NCI-H1694 (cell line): ENCODE data around the gene TPGS2.
A peak's percentile ranks its signal among the peaks of the same experiment; 100 is the strongest.
"Not testable (repeated sequence)": the region's sequence is repeated elsewhere in the genome, so short reads cannot be mapped to it uniquely, and the experiment has no call there.

Experiments
- DNase-seq: peaks from one replicate; lab custom pipeline; 2025; lab: John Stamatoyannopoulos, UW

Gene TPGS2

GRCh38 chr18:36821681-36822080 is 7.1 kb downstream of the TPGS2 start:
- no peak for DNase-seq

DNA sequence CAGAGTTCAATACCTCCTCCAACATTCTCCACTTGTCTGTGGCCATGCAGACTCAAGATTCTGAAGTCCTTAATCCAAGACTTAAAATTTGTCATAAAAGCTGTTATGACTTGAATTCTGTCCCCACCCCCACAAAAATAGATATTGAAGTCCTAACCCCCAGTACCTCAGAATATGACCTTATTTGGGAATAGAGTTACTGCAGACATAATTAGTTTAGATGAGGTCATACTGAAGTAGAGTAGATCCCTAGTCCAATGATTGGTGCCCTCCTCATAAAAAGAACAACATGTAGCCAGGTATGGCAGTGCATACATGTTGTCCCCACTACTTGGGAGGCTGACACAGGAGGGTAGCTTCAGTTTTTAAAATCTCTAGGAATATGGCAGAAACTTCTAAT is 9.2 kb downstream of the TPGS2 start:
- DNase-seq: no peak

DNA sequence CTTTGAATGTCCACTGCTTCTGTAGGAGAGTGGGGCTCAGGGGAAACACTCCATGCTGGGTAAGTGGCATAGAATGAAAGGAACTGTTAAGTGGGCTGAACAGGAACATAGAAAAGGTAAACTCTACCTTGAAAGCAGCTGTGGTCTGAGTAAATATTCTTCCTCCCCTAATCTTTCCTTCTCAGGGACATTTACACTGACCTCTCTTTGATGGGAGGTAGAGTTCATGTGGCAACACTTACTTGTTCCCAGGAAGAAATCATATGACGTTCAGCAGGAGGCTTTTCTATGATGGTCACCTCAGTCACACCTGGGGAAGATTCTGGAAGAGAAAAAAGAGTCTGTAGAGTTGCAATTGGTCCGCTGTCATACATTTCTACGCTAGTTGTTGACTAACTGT is 10.2 kb downstream of the TPGS2 start:
- DNase-seq: no peak

DNA sequence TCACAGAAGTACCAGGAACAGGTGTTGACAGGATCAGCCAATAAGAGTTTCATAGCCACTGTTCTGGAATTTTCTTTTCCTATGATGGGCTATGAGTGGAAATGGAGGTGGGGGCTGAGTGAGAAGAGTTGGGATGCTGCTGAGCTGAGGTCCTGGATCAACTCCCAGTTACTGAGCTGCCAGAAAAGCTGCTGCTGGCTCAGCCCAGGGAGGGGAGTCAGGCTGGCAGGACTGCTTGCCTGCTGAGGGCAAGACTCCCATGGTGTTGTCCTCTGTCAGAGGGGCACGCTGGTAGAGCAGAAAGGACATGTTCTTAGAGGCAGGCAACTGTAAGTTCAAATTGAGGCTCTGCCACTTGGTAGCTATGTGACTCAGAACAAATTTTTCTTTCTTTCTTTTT is 11.8 kb downstream of the TPGS2 start:
- DNase-seq: no peak

DNA sequence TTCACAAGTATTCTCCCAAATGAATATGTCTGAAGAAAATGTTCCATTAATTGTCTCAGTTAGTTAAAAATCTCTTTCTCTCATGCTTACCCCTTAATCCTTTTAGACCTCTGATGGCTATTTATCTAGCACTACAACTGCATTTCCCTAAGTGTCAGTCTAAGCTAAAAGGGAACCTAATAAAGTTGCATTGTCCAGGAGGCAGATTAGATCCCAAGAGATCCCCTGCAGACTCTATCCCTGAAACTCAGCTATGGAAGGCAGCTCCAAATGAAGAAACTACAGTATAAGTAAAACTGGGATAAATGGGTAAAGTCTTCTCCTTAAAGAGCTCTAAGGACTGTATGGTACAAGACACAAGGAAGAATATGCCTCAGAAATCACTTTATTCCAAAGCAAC is 12.7 kb downstream of the TPGS2 start:
- DNase-seq: not testable (repeated sequence)

- no peak for DNase-seq
Measured at GRCh38 chr18:36814994-36815393, 13.8 kb downstream of the TPGS2 start.

- DNase-seq: no peak
Measured at GRCh38 chr18:36813824-36814223, 15.0 kb downstream of the TPGS2 start.

- DNase-seq: no peak
Measured at GRCh38 chr18:36813101-36813775, 15.6 kb downstream of the TPGS2 start.

- DNase-seq: no peak
Measured at GRCh38 chr18:36812678-36813077, 16.1 kb downstream of the TPGS2 start.

- no peak for DNase-seq
Measured at GRCh38 chr18:36811955-36812354, 16.8 kb downstream of the TPGS2 start.

DNA sequence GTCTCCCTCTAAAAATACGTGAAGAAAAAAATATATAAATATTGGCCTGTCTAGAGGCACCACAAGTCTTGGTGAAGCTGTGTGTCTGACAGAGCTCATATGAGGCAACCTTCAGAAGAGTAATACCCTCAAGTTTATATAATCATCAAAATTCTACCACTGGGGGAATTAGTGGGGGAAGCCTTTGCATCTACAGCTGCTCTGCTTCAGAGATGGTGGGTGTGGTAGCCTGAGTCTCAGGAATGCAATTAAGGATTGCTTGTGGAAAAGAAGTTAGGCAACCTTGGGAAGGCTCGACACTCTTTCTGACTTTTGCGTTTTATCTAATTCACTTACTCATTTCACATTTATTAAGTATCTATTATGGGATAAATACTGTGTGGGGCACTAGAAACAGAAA is 17.4 kb downstream of the TPGS2 start:
- DNase-seq: no peak

GRCh38 chr18:36809590-36810381 is 19.0 kb downstream of the TPGS2 start:
- peak; percentile 54 for DNase-seq

- no peak for DNase-seq
Measured at GRCh38 chr18:36808681-36809080, 20.1 kb downstream of the TPGS2 start.

DNA sequence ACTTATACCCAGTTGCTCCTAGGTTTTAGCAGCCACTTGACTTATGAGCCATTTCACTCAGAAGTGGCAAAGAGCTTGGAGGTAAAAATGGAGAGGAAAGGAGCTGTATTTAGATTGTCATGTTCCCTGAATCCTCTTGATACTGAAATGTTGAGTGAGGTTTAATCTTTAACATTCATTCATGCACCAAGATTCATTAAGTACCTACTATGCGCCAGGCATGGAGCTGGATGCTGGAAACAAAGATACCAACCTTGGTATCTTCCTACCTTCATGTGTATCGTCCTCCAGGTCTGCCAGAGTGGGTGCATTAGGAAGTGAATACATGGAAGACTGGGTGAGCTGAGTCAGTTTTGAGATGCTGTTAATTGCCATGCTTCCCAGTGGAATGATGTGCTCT is 23.7 kb downstream of the TPGS2 start:
- DNase-seq: no peak

GRCh38 chr18:36798738-36799473 is 29.9 kb downstream of the TPGS2 start:
- no peak for DNase-seq

DNA sequence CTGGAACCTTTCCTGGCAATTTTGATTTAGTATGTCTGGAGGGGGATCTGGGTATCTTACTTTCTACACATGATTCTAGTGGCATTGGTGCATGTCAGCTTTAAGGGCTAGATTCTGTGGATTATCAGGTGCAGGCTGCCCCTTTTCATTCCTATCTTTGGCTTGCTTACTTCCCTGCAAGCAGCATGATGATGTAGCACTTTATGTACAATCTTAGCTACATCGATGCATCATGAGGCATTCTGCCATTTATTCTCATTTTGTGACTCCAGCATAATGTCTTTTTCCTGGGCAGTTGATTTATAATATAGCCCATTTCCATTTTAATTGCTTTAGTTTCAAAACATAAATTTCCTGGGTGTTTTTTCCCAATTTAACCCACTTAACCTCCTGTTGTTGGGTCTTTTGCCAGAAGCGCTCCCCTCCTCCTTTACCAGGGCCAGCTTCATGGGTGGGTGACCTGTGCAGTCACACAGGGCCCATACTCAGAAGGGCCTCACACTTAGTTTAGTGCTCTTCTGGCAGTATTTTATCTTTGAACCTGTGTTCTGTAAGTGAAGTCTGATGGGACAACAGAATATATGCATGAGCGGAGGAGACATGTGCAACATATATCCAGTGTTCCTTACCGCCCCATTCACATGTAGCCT is 36.0 kb downstream of the TPGS2 start:
- DNase-seq: no peak

GRCh38 chr18:36786686-36787085 is 42.1 kb downstream of the TPGS2 start:
- DNase-seq: no peak

GRCh38 chr18:36783792-36784191 is 45.0 kb downstream of the TPGS2 start:
- no peak for DNase-seq

DNA sequence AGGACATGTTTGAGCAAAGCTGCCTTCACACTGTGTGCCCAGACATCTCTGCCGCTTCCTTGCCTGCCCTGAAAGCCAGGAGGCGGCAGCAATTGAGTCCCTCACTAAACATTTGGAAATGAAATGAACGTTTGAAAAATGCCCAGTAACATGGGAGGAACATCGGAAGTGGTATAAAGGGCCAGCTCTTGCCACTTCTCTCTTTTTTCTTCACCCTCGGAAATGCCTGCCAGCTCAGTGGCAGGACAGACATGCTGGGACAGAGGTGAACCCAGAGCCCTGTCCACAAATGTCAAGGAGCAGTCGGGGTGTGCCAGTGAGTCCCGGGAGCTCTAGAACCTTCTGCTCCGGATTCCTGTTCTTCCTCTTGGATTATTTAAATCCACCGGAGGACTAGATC is 46.1 kb downstream of the TPGS2 start:
- no peak for DNase-seq

DNA sequence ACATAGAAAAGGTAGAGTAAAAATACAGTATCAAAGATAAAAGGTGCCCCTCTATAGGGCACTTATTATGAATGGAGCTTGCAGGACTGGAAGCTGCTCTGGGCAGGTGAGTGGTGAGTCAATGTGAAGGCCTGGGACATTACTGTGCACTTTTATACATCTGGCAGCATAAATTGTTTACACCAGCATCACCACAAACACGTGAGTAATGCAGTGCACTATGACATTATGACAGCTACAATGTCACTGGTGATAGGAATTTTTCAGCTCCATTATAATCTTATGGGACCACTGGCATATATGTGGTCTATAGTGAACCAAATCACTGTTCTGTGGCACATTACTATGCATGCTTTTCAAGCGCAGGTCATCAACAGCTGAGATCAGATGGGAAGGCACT is 48.1 kb downstream of the TPGS2 start:
- no peak for DNase-seq

DNA sequence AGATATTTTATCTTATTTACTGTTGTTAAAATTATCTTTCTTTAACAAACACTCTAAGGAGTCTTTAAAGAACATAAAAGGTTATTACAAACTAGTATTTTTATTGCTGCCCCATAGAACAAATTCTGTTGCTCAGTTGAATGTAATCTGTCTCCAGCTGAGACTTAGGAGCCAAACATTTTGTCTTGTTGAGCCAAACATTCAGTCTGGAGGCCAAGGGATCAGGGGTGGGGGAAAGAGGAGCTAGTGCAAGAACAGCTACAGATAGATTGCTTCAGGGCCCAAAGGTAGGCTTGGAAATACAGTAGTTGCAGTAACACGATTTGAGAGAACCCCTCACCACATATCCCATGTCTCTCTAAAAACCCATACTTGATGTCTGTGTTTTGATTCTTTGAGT is 51.2 kb downstream of the TPGS2 start:
- no peak for DNase-seq

DNA sequence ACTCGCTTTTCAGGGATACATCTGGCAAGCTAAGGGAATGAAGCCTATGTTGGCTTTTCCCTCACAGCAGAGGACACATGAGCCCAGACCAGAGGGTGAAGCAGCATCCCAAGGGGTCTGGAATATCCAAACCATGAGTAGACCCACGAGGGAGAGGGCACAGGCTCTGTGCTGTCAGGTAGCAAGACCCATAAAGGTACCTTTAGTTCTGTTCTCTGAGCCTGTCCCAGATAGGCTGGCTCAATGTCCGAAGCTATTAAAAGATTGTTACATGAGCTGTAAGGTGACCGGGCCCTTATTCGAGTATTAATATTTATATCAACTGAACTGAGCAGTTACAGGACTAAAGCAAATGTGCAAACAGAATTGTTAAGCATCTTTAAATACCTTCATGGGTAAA is 52.2 kb downstream of the TPGS2 start:
- DNase-seq: no peak

GRCh38 chr18:36775396-36775795 is 53.4 kb downstream of the TPGS2 start:
- DNase-seq: no peak
